GM18526 (cell line): ENCODE measurements around the gene ZBTB7C.

Experiments
- POLR2A ChIP-seq: IDR thresholded peaks from 3 replicates; pipeline ENCODE4 v1.6.1; 2011; ENCODE audit not compliant: insufficient read length; ENCODE audit errors: extremely low read depth

ZBTB7C gene

GRCh38 chr18:48402953-48403352, 6.2 kb downstream of the ZBTB7C start:
- no peak for TF ChIP-seq POLR2A

- no peak for TF ChIP-seq POLR2A
Measured at GRCh38 chr18:48399303-48400075, 9.7 kb downstream of the ZBTB7C start.

DNA sequence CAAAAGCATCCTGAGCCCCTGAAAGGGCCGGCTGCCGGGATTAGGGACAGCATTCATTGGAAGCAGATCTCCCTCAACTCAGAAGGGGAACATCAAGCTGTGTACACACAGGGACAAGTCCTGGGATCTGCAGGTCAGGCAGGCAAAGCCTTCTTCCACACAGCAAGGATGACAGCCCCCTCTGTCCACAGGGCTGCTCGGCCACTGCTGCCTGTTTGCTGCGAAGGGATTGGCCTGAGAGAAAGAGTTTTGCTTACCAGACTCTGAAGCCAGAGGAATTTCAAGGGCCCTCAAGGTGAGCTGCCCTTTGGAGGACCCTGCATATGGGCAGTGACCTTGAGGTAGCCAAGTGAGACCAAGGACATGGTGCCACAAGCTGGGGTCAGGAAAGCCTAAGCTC, 11.1 kb downstream of the ZBTB7C start:
- TF ChIP-seq POLR2A, result no peak

DNA sequence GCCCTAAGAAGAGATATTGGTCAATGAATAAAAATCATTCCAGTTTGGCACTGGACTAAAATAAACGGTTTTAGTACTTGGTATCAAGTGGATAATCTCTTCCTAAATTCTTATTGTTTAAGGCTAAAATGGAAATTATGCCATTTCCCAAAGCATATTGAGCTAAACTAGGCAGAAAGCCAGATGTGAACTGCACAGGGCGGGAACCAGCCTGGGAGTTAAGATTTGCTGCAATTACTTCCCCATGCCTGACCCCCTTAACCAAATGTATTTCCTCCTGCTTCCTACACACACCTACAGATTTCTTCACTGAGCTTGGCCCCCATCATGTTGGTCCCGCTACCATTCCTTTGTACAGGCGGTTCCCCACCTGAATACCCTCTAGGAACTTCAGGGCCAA, 12.2 kb downstream of the ZBTB7C start:
- no peak for TF ChIP-seq POLR2A

- TF ChIP-seq POLR2A, result no peak
Measured at GRCh38 chr18:48396561-48396960, 12.6 kb downstream of the ZBTB7C start.

GRCh38 chr18:48395646-48396045, 13.5 kb downstream of the ZBTB7C start:
- TF ChIP-seq POLR2A, result no peak

GRCh38 chr18:48394176-48394575, 15.0 kb downstream of the ZBTB7C start:
- no peak for TF ChIP-seq POLR2A

DNA sequence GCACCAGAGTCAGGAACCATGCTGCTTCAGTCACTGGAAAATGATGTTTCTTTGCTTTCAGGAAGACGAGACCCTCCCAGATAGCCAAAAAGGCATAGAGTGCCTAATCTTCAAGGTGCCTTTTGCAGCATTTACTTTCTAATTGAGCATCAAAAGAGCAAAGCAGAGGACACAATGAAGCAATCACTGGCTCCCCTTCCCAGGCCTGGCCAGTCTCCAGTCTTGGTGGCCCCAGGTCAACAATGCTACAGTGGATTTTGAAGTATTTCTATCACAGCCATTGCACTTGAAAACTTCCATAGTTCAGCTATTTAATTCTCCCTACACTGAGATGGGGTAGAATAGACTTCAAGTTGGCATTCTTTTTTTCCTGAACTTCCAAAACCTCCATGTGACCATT, 15.4 kb downstream of the ZBTB7C start:
- TF ChIP-seq POLR2A, result no peak

- no peak for TF ChIP-seq POLR2A
Measured at GRCh38 chr18:48393170-48393569, 16.0 kb downstream of the ZBTB7C start.

GRCh38 chr18:48392268-48392667, 16.9 kb downstream of the ZBTB7C start:
- TF ChIP-seq POLR2A, result no peak

GRCh38 chr18:48391868-48392267, 17.3 kb downstream of the ZBTB7C start:
- TF ChIP-seq POLR2A, result no peak

DNA sequence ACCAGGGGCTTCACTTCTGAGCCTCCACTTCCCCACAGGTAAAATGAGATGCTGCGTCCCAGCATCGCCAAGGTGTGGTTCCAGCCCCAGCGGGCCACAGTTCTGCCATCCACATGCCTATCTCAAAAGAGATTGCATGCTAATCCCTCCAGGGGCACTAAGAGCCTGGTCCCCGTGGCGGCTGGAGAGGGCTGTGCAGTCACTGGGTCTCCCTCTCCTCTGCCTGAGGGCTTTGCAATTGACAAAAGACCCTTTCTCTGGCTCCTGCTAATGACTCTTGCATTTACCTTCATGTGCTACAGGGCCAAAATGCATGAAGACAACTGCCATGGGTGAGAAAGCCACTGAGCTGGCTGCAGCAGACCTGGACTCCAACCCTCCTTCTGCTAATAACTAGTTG, 18.5 kb downstream of the ZBTB7C start:
- TF ChIP-seq POLR2A, result no peak

DNA sequence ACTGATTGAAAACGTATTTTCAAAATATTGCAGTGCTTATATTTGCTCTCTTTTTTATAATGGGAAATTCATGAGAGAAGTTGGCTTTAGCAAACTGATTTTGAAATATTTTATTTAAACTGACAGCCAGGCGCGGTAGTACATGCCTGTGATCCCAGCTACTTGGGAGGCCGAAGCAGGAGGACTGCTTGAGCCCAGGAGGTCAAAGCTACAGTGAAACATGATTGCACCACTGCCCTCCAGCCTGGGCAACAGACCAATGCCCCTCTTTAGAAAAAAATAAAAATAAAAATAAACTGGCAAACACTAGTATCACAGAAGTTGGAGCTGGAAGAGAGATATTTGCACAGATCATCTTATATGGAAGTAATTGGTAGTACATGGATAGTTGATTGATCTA, 20.7 kb downstream of the ZBTB7C start:
- TF ChIP-seq POLR2A, result no peak

DNA sequence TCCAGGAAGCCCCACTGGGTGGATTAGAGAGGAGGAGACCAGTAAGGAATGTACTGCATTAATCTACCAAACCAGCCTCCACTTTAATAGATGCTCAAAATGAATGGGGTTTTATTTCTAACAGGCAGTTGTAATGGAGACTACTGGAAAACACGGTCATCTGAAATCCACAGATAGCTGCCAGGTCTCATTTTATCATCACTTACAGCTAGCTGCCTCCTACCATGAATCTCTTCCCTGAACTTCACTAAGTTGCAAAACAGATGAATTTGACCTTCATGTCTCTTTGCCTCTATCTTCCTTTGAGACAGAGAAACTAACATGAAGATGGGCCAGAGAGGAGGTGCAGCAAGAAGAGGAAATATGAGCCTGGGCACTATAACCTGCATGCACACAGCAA, 21.9 kb downstream of the ZBTB7C start:
- no peak for TF ChIP-seq POLR2A

DNA sequence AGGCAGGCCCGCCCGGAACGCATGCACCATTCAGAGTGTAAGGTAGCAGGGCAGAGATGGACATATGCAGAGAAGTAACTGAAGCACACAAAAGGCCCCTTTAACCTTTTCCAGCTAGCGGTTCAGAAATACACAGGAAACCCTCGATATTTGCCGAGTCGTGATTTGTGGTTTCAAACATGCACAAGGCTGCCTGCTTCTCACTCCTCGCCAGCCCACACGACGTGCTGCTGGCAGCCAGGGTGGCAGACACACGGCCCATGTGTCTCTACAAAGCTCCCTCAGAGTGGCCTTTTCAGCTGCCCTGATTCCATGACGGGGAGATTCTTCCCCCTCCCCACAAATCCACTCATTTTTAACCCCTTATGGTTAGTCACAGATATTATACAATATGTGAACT, 23.6 kb downstream of the ZBTB7C start:
- TF ChIP-seq POLR2A, result no peak

- no peak for TF ChIP-seq POLR2A
Measured at GRCh38 chr18:48376934-48377333, 32.2 kb downstream of the ZBTB7C start.

- no peak for TF ChIP-seq POLR2A
Measured at GRCh38 chr18:48376406-48376805, 32.8 kb downstream of the ZBTB7C start.

DNA sequence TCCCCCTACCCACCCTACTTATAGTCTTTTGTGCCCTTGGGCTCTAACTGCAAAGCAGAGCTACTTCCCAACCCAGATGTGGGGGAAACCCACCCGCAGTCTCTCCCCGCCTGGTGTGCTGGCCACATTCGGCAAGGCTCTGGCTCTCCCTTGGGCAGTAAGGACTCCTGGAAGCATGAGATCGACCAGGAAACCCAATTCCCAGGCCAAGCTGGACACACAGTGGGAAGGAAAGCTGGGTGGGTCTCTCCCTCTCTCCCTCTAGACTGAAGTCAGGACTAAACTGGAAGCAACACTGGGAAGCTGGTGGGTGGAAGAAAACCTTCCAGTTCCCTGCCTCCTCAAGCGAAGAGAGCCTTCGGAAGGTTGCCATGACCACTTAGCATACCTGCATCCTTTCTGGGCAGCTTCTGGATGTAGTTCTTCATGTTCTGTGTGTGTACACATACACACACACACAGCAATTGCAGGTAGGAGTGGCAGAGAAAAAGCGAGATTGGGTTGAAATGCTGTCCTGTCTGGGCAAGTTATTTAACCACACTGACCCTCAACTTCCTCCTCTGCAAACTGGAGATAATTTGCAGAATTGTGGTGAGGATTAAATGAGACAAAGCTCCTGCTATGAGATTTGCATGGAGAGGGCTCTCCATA, 33.9 kb downstream of the ZBTB7C start:
- TF ChIP-seq POLR2A, result no peak
